ENCODE results near the gene PLEKHA6.

DNA sequence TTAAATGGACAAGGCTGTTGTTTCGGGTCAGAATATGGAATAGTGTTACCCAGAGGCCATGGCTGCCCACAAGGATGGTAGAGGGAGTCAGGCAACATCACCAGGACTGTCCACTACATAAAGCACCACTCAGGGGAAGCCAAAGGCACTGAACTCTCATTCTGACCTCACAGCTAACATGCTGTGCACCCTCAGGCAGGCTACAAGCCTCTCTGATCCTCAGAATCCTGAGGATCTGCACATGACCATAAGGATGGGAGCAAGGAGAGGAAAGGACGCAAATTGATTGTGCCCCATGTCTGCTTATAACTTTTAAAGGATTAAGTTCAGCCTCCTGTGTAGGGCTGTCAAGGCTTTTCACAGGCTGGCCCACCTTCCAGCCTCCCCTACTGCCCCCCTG lies 38.7 kb downstream of the PLEKHA6 start:
- TF ChIP-seq, protein P1, sequence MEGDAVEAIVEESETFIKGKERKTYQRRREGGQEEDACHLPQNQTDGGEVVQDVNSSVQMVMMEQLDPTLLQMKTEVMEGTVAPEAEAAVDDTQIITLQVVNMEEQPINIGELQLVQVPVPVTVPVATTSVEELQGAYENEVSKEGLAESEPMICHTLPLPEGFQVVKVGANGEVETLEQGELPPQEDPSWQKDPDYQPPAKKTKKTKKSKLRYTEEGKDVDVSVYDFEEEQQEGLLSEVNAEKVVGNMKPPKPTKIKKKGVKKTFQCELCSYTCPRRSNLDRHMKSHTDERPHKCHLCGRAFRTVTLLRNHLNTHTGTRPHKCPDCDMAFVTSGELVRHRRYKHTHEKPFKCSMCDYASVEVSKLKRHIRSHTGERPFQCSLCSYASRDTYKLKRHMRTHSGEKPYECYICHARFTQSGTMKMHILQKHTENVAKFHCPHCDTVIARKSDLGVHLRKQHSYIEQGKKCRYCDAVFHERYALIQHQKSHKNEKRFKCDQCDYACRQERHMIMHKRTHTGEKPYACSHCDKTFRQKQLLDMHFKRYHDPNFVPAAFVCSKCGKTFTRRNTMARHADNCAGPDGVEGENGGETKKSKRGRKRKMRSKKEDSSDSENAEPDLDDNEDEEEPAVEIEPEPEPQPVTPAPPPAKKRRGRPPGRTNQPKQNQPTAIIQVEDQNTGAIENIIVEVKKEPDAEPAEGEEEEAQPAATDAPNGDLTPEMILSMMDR (IDR thresholded peaks at IDR 0.05; ENCODE audit: insufficient read depth, low read length): no peak
- TF ChIP-seq POLR2AphosphoS5 (IDR thresholded peaks at IDR 0.05; ENCODE audit: low read depth): no peak
